ENCODE data around the gene PGAP6.

GRCh38 chr16:322476-323143 is 59.2 kb downstream of the PGAP6 start:
- no peak for TF ChIP-seq POLR2AphosphoS5 (IDR thresholded peaks at IDR 0.05)
- TF ChIP-seq CTCF (IDR thresholded peaks at IDR 0.05), result no peak
- no peak for TF ChIP-seq POLR2A (IDR thresholded peaks at IDR 0.05; ENCODE audit: low read depth)

All from esophagus muscularis mucosa (tissue), 3 donors.